Testis (tissue), 3 donors: ENCODE results near the gene ZNF276. TPM values are rescaled to one million over a fixed set of nuclear protein-coding genes. Genes with fewer than 3 reads are reported as not detected.
A peak's percentile ranks its signal among the peaks of the same experiment; 100 is the strongest.

Experiments used
- DNase-seq: peaks from one replicate; pipeline ENCODE4 v3.0.0-alpha.2; 2019
- H3K27ac ChIP-seq, 2 donors: fragments of 200-600 bp; sonication (generic); one replicate each; pipeline ENCODE4 v1.5.1; 2019
- H3K27me3 ChIP-seq: fragments of 200-600 bp; sonication (generic); one replicate; pipeline ENCODE4 v1.5.1; 2019
- H3K36me3 ChIP-seq: fragments of 200-600 bp; sonication (generic); one replicate; pipeline ENCODE4 v1.5.1; 2017; ENCODE audit warnings: low read depth; ENCODE audit errors: missing control alignments
- H3K4me1 ChIP-seq: fragments of 200-600 bp; sonication (generic); one replicate; pipeline ENCODE4 v1.5.1; 2019
- H3K4me3 ChIP-seq, 2 donors: fragments of 200-600 bp; sonication (generic); one replicate each; pipeline ENCODE4 v1.5.1; 2017 to 2019
- H3K9me3 ChIP-seq: fragments of 200-600 bp; sonication (generic); one replicate; pipeline ENCODE4 v1.5.1; 2017
- POLR2A ChIP-seq: fragments of 450-650 bp; IDR thresholded peaks from one replicate; pipeline ENCODE4 v1.6.1; 2017; ENCODE audit warnings: antibody characterized with exemption, mild to moderate bottlenecking, moderate library complexity
- WGBS, 2 donors: methylation state at CpG; one replicate each; pipeline ENCODE4 v1.1.5; 2018; 5-methylcytosine and 5-hydroxymethylcytosine counted together
- intact Hi-C: fragments of 100-400 bp; cut with DNase I; formaldehyde crosslinking; loops from one replicate; pipeline ENCODE4 v1.15.1; 2023; ENCODE audit warnings: low total_unique reads
- polyA plus RNA-seq: library from polyadenylated mRNA; stranded (reverse); fragments of 350-450 nt; fragmentation: Illumina TruSeq; extraction: RNeasy Lipid Tissue Mini Kit (QIAGEN cat#74804); gene quantifications from one replicate; pipeline ENCODE4 v1.2.3, GENCODE V29; 2014; ENCODE audit warnings: low read depth, low replicate concordance; ENCODE audit not compliant: insufficient read depth
- total RNA-seq, 2 donors: library from RNA; depleted of rRNA; stranded (reverse); fragments of >200 nt; gene quantifications; one replicate each; pipeline ENCODE4 v1.2.3, GENCODE V29; 2016
- TF ChIP-seq, protein P1 (sequence below), 3 experiments: fragments of 450-650 bp in 2 of 3; fragments of 200-600 bp in 1 of 3; sonication (generic) in 1 of 3; IDR thresholded peaks; one replicate each; pipeline ENCODE4 v1.5.1; 2016 to 2019; ENCODE audit warnings: antibody characterized with exemption in 3 of 3, mild to moderate bottlenecking in 2 of 3, moderate library complexity in 1 of 3

ZNF276 gene
- total and polyA plus RNA-seq, 3 donors from 2014 or later: 31.0 to 48.4 (median 37.8) TPM

DNA sequence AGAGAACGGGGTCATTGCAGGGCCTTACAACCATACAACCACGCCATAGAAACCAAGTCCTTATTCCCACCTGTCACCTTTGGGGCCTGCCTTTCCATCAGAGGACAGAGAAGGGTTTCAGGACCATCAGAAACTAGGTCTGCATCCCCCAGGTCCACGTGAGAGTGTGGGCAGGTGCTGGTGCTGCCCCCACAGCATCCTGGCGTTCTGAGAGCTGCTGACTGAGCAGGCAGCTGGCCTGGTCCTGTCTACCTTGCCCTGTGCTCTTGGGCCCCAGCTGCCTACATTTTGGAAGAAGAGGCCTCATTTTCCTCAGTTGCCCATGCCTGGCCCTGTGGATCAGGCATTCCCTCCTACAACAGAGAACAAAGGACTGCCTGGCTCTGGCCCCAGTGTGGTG, 21.6 kb downstream of the ZNF276 start:
- Histone ChIP-seq H3K27me3 (no peaks in the 10 kb centered on the region), H3K27ac (no peak overlapping the region), H3K4me3 (no peak overlapping the region), H3K4me1 (peaks cover 18% of the 10 kb centered on the region), H3K36me3 (no peaks in the 10 kb centered on the region), H3K9me3 (no peaks in the 10 kb centered on the region)
- TF ChIP-seq, protein P1, sequence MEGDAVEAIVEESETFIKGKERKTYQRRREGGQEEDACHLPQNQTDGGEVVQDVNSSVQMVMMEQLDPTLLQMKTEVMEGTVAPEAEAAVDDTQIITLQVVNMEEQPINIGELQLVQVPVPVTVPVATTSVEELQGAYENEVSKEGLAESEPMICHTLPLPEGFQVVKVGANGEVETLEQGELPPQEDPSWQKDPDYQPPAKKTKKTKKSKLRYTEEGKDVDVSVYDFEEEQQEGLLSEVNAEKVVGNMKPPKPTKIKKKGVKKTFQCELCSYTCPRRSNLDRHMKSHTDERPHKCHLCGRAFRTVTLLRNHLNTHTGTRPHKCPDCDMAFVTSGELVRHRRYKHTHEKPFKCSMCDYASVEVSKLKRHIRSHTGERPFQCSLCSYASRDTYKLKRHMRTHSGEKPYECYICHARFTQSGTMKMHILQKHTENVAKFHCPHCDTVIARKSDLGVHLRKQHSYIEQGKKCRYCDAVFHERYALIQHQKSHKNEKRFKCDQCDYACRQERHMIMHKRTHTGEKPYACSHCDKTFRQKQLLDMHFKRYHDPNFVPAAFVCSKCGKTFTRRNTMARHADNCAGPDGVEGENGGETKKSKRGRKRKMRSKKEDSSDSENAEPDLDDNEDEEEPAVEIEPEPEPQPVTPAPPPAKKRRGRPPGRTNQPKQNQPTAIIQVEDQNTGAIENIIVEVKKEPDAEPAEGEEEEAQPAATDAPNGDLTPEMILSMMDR (IDR thresholded peaks at IDR 0.05): no peak
- TF ChIP-seq POLR2A: no peak
- intact Hi-C loops: no loop called here
- DNase-seq: no peak
- 62 to 63% methylated on average over 3 to 4 of the region's 4 CpGs for WGBS, 2 donors

DNA sequence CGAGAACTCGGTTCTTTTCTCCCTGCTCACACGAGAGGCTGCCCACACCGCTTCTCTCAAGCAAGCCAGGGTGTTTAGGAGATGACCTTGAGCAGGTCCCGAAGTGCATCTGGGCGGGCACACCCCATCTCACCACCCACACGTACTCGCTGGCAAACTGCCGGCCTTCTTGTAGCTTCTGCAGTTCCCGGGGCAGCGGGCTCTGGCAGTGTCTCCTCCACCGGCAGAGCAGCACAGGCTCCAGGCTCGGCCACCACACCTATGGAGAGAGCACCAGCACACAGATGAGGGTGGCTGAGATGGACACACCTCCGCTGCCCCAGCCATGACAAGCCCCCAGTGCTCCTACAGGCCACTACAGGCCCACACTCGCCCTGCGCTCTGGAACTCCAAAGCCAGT, 23.5 kb downstream of the ZNF276 start:
- Histone ChIP-seq H3K36me3 (no peaks in the 10 kb centered on the region), H3K4me1 (peaks cover 18% of the 10 kb centered on the region), H3K27ac (peak overlapping the region in 1 of 2 donors; percentile 18), H3K9me3 (no peaks in the 10 kb centered on the region), H3K4me3 (no peak overlapping the region), H3K27me3 (no peaks in the 10 kb centered on the region)
- peak; percentile 95 for DNase-seq
- WGBS, 2 donors: 41 to 87% methylated on average over 9 to 16 of the region's 16 CpGs
- TF ChIP-seq, protein P1 (IDR thresholded peaks at IDR 0.05): no peak
- TF ChIP-seq POLR2A: no peak
- intact Hi-C loops: no loop called here

DNA sequence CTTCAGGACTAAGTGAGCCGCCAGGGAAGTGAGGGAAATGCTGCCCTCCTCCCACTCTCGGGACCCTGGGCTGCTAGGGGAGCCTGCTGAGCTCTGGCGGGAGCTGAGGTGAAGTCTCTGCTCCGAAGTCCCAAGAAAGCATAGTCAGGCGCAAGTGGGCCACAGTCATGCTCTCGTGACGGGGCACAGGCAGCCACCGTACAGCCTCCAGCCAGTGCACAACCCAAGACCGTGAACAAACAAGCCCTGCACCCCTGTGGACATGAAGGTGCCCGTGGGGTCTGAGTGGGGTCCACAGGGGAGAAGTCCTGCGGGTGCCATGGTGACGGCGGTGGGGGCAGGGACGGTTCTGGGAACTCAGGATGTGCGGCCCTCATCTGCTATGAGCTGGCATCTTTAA, 24.7 kb downstream of the ZNF276 start:
- Histone ChIP-seq H3K27ac (no peak overlapping the region), H3K36me3 (no peaks in the 10 kb centered on the region), H3K9me3 (no peaks in the 10 kb centered on the region), H3K27me3 (no peaks in the 10 kb centered on the region), H3K4me1 (peaks cover 18% of the 10 kb centered on the region), H3K4me3 (no peak overlapping the region)
- TF ChIP-seq, protein P1 (IDR thresholded peaks at IDR 0.05): no peak
- TF ChIP-seq POLR2A: no peak
- WGBS, 2 donors: 93 to 95% methylated on average over 14 to 15 of the region's 15 CpGs
- no peak for DNase-seq
- intact Hi-C loops: no loop called here

DNA sequence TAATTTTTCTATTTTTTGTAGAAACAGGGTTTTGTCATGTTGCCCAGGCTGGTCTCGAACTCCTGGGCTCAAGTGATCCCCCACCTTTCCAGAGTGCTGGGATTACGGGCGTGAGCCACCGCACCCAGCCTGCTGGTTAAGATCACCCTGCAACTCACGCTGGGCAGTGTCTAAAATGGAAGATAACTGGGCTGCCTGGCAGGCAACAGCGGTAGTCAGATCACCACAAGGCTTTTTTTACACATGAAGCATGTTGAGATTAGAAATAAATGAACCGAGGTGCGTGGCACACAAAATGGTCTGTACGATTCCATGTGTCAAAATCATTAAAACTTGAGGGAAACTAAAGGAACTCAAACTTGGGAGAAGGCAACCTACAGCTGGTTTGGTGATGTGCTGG, 26.7 kb downstream of the ZNF276 start:
- intact Hi-C loops: no loop called here
- WGBS, 2 donors: 91 to 94% methylated on average over 9 of the region's 9 CpGs
- Histone ChIP-seq H3K27me3 (no peaks in the 10 kb centered on the region), H3K4me1 (peaks cover 13% of the 10 kb centered on the region), H3K9me3 (no peaks in the 10 kb centered on the region), H3K4me3 (no peak overlapping the region), H3K27ac (no peak overlapping the region), H3K36me3 (no peaks in the 10 kb centered on the region)
- DNase-seq: no peak
- TF ChIP-seq, protein P1 (IDR thresholded peaks at IDR 0.05): no peak
- no peak for TF ChIP-seq POLR2A

DNA sequence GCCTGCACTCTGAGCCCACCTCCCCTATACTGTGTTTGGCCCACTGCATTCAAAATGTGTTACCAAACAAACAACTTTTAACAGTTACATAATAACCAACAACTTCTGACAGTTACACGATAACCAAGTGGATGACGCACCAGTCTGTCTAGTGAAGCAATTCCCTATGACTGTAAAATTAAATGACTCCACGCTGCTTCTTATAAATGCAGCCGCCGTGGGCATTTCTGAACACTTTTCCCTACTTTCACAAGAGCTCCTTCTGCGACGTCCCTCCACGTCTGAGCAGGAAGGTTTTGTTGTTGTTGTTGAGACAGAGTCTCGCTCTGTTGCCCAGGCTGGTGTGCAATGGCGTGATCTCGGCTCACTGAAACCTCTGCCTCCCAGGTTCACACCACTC, 27.6 kb downstream of the ZNF276 start:
- intact Hi-C loops: no loop called here
- no peak overlapping the region for H3K27ac ChIP-seq
- 91 to 95% methylated on average over 11 of the region's 11 CpGs for WGBS, 2 donors
- H3K36me3 ChIP-seq: no peaks in the 10 kb centered on the region
- no peaks in the 10 kb centered on the region for H3K9me3 ChIP-seq
- peaks cover 8% of the 10 kb centered on the region for H3K4me1 ChIP-seq
- no peak overlapping the region for H3K4me3 ChIP-seq
- H3K27me3 ChIP-seq: no peaks in the 10 kb centered on the region
- TF ChIP-seq, protein P1 (IDR thresholded peaks at IDR 0.05): no peak
- TF ChIP-seq POLR2A: no peak
- DNase-seq: no peak
